IPS-11a (cell line): Measurements from ENCODE around the gene MYO1B.
"Not testable (repeated sequence)": the region's sequence is repeated elsewhere in the genome, so short reads cannot be mapped to it uniquely, and the experiment has no call there.

ENCODE experiments used
- H3K4me3 ChIP-seq: one replicate; pipeline ENCODE4 v1.5.1; 2013; ENCODE audit warnings: low read depth, low read length, control low read depth

MYO1B gene

DNA sequence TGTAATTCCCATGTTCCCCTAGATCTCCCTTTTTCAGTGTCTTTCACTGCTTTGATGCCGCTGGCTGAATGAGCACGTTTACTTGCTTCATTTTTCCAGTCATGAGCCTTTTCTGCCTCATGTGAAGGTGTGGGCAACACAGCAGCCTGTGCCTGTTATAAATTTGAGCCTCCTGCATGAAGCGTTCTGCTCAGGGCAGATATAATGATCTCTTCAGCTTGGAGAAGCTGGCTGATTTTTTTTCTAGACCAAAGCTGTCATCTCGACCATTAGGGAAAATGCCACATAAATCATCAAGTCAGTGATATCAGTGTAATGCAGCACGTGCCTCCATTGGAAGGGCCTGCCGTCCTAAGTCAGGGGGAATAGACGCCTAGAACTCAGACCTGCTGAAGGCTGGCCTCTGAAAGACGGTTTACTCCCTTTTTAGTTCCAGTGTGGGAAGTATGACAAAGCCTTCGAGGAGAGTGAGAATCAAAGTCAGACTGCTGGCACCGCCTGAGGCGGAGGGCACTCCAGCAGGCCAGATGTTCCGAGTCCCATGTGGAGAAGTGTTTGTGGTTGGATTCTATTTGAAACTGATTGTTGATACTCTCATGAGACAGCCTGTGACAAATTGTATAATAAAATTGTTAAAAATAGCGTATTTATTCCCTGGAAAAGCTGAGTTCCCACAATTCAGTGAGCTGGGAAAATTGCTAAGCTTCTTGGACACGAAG, 196.5 kb downstream of the MYO1B start:
- H3K4me3 ChIP-seq: no peak overlapping the region

DNA sequence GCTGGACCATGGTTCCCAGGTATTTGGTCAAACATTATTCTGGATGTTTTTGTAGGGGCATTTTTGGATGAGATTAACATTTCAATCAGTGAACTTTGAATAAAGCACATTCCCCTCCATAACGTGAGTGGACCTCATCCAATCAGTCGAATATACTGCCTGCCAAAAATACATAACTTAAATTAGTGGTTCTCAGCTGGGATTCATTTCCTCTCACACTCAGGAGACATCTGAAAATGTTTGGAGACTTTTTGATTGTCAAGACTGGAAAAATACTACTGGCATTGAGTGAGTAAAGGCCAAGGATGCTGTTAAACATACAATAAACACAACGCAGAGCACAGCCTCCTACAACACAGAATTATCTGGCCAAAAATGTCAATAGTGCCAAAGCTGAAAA, 198.2 kb downstream of the MYO1B start:
- no peak overlapping the region for H3K4me3 ChIP-seq

DNA sequence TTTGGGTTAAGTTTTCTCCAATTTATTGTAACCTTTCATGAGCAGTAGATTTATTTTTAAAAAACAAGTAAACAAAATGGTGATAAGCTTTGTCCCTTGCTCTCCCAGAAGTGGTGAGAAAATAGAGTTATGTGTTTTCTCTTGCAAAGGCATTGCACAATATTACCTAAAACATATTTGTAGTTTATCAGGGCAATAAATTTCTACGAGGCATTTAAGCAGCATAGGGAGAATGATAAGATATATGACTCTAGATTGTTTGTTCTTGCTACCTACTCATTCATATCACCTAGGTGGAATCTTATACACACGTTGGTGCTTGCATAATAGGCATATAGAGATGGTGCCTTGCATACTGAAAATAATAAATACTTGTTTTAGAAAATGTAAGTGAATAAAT, 201.7 kb downstream of the MYO1B start:
- H3K4me3 ChIP-seq: no peak overlapping the region

DNA sequence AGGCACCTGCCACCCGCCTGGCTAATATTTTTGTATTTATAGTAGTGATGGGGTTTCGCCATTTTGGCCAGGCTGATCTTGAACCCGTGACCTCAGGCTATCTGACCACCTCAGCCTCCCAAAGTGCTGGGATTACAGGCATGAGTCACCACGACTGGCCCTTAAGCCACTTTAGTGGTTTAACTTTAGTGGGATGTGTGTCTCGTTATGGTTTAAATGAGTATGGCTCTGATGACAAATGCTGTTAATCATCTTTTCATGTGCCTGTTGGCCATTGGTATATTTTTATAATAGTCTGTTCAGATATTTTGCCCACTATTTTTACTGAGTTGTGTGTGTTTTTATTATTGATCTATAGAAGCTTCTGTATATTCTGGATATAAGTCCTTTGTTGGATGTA, 205.9 kb downstream of the MYO1B start:
- H3K4me3 ChIP-seq: no peak overlapping the region

DNA sequence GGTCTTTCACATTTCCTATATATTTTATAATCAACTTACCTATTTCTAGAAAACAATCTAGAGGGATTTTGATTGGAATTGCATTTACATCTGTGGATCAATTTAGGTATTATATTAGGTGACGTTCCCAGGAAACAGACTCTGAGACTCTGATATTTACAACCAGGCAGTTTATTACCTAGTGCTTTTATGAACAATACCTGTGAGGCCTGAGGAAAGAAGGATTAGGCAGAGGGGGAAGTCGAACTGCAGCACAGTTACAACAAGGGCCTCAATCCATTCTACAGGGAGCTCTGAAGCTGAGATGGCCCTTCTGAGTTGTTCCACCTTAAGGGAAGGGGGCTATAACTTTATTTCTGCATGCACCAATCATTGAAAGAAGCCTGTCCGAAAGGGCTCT, 206.9 kb downstream of the MYO1B start:
- no peak overlapping the region for H3K4me3 ChIP-seq

DNA sequence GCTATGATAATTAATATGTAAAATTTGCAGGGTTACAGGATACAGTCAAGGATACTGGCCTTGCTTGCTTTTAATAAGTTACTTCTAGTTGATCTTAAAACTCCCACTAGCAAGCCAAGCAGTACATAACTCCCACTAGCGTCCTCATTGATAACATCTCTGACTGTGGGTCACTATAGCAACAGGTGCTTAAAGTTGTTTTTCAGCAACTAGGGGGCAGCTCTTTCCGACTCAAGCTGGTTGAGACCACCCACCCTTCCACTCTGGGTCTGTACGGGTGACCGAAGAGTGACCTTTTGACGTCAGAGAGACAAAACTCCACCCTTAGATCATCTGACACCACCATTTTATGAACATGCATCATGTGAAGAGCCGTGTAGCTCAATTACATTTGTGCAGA, 208.6 kb downstream of the MYO1B start:
- H3K4me3 ChIP-seq: no peak overlapping the region

DNA sequence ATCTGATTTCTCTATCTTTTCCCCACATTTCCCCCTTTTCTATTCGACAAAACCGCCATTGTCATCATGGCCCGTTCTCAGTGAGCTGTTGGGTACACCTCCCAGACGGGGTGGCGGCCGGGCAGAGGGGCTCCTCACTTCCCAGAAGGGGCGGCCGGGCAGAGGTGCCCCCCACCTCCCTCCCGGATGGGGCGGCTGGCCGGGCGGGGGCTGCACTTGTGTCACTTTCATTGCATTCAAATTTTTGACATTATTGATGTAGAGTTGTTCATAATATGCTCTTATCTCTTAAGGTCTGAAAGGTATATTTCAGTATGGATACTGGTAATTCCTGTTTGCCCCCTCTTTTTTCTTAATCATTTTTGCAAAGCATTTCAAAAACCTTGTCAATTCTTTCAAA, 211.3 kb downstream of the MYO1B start:
- H3K4me3 ChIP-seq: not testable (repeated sequence)

DNA sequence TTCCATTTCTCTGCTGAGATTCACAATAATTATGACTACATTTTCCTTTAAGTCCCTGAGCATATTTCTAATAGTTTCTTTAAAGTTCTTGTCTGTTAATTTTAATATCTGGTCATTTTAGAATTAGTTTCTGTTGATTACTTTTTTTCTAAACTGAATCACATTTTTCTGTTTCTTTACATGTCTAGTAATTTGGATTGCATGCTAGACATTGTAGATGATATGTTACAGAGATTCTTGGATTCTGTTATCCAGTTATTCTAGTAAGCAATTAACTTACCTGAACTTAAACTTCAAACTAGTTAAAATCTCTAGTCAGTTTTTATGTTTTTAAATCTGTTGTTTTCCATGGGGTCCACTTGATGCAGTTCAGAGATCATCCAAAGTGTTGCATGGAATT, 214.0 kb downstream of the MYO1B start:
- no peak overlapping the region for H3K4me3 ChIP-seq

DNA sequence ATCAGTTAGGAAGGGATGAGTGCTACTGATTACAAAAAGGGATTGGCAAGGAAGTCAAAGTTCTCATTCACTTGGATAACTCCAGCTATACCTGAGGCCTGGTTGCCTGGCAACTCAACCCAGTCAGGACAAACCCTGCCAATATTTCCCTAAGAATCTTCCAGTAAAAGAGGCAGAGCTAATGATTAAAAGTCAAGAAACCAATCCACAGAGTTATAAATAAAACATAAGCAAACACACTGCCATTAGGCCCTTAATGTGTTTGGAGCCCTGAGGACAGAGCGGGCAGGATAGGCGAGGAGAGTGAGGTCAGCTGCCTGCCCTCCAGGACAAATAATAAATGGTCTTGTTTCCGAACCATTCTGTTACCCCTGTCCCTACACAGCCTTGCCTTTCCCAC, 217.2 kb downstream of the MYO1B start:
- H3K4me3 ChIP-seq: no peak overlapping the region

DNA sequence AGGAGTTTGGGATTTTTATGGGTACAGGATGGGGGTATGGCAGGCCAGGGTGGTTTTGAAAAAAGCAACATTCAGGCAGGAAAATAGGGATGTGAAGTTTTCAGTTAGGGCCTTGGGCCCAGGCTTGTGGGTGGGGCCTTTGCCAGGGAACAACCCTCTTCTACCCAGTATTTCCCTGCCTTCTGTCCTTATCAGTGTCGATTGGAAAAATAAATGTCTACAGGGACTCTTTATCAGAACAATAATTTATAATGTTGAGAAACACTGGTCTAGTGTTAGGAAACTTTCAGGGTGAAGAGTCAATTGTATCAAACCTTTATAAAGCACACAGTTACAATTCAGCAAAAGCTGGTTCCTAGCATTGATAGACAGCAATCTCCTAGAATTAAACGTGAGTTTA, 218.6 kb downstream of the MYO1B start:
- no peak overlapping the region for H3K4me3 ChIP-seq

DNA sequence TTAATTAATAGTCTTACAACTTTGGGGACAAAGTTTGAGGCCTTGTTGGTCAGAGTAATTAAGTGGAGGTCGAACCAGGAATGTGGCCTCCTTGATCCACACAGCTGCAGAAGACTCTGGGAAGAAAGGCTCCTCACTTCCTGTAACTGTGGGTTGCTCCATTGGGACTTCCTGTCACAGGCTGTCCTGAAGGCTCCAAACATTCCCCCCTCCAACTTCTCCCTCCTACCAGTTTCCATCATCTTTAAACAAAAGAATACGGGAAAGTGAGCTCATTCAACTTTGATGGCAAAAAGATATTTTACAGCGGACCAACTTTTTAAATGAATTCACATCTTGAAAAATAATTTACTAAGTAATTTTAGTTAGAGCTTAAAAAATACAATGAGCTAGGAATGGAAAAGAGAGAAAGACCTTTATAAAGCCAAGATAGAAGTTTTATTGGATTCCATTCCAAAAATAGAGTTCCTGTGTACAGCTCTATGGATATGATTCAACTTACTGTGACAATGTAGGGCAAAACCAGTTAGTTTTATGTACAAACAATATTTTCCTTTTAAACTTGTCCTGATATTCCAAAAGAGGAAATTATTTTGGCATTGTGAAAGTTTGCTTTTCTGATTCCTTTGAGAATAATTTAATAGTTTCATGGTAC, 220.7 kb downstream of the MYO1B start:
- H3K4me3 ChIP-seq: no peak overlapping the region

DNA sequence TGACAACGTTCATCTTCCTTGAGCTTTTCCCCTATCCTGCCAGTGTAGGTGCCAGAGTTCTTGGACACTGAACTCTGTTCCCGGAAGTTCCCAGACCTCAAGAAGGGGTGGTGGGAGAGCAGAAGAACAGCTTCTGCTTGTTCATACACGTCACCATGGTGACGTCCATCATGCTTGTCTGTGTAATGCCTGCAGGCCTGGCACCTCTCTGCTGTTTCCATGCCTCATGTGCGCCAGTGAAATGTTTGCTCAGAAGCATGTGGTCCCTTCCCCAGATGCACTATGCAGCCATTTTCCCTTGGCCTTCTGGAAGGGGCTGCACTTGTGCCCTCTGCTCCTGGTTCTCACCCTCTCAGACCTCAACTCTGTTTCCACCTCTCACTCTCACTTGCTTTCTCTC, 221.9 kb downstream of the MYO1B start:
- H3K4me3 ChIP-seq: no peak overlapping the region

DNA sequence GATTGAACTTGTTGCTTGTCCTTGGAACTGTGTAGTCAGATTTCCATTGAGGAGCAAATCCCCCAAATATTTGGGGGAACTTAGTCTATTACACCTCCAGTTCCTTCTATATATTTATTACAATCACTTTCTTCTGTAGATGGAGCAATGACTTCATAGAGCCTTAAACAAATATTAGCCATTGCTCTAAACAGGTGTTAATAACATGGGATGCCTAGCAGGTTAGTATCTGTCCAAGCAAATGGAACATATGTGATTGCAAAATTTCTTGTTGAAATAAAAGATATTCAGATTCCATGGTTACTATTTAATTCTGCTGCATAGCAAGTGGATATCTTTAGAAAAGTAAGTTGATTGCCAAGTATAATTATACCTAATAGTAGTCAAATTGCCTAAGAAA, 225.1 kb downstream of the MYO1B start:
- no peak overlapping the region for H3K4me3 ChIP-seq

DNA sequence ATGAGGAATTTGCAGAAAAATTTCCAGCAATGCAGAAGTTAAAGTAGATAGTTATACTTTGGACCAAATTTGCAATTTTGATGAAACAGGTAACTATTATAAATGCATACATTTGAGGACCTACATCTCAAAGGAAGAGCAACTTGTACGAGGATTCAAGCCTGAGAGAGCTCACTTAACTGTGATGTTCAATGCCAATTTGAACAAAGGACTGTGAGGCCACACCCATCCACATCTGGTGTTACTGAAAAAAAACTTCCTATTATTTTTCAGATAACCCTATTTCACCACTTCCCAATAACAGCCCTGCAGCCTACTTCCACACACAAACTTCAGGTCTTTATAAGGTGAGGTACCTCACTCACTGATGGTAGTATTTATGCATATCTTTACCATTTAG, 229.3 kb downstream of the MYO1B start:
- no peak overlapping the region for H3K4me3 ChIP-seq
